NCI-H510A (cell line): ENCODE measurements around the gene TXLNA.
A peak's percentile ranks its signal among the peaks of the same experiment; 100 is the strongest.

Experiments used
- DNase-seq: peaks from one replicate; lab custom pipeline; 2025; lab: John Stamatoyannopoulos, UW

TXLNA gene

DNA sequence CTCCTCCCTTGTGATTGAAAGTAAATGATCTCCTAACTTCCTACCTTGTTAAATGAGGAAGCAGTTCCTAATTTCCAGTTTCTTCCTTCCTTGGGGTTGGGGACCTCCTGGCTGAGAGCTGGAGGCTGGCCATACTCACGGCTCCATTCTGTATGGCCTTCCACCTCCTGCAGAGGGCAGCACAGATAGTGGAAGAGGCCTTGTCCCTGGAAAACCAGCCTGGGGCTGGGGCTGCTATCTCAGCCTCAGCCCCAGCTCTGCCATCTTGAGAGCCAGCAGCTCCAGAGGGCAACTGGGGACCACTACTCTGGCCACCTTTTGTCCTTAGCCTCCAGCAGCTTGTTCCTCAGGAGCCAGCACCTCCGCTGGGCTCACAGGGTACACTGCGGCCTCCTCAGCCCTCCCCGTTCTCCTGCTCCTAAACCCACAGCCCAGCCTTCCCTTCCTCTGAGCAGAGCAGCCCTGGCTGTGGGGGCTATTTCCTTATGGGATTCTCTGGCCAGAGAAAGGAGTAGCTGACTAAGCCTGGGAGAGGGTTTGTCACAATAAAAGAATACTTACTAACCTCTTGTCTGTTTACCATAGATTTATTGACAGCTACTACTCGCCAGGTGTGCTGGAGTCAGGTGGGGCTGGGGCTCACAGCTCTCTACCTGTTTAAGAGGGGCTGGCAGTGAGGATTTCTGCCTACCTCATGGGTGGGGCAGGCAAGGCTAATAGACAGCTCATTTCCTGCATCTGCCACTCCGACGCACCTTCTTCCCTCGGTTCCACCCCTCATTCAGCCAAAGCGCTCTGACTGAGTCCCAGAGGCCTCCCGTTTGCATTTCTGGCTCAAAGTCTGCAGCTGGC is 36.4 kb downstream of the TXLNA start:
- peak; percentile 62 for DNase-seq

DNA sequence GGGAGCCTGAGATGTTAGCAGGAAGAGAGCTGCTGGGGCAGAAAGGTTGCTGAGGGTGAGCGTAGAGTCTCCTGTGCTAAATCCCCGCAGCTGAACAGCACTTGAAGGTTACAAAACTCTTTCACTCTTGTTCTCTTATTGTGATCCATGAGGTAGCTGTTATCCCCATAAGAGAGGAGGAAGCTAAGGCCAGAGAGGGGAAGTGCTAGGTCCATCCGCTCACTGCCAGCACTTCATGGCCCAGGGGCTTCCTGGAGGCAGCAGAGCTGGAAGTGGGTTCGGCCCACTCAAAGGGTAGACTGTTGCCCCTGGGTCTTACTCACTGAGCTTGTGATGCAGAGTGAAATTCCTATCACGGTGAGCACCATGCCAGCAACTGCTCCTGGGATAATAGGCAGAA is 37.1 kb downstream of the TXLNA start:
- DNase-seq: no peak

DNA sequence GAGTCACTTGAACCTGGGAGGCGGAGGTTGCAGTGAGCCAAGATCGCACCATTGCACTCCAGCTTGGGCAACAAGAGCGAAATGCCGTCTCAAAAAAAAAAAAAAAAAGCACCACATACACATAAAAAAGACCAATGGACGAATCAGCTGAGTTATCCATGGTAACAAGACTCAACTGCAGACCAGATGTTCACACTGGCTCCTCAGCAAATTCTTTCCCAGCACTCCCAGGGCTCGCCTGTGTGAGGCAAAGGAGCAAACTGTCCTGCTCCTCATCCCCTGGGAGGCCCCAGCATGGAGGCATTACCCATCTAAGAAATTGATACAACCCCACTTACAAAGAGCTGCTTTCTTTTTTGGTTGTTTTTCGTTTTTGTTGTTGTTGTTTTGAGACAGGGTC is 39.5 kb downstream of the TXLNA start:
- no peak for DNase-seq

DNA sequence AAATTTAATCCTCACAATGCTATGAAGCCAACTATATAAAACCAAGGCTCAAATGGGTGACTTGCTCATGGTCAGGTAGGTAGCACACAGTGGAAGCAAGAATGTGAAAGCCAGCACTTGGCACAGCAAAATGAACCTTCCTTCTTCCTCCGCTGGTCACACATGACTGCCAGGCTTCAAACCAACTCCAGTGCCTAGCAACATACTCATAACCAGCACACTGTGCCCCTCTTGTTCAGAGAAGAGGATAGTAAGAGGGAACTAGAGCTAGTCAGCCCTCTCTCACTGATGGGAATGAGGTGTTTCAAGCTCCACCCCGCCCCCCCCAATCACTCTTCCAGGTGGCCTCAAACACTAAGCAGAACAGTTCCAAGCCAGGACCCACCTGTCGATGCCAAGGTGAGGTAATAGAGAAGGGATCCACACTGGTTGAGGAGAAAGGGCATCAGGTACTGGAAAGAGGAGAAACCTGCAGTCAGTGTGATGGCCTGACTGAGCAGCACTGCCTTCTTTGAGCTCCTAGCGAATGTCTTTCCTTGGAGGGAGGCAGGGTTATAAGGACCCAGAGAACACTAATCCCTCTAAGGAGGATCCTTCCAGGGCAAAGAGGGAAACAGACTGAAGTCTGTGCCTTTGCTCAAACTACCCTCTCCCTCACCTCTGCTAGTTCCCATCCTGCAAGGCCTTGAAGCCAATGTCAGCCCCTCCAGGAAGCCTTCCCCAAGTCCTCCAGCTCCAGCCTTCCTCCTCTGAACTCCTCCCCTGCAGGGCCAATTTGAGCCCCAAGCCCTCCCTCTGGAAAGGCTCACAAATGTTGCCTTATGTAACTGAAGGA is 41.5 kb downstream of the TXLNA start:
- peak; percentile 60 for DNase-seq

DNA sequence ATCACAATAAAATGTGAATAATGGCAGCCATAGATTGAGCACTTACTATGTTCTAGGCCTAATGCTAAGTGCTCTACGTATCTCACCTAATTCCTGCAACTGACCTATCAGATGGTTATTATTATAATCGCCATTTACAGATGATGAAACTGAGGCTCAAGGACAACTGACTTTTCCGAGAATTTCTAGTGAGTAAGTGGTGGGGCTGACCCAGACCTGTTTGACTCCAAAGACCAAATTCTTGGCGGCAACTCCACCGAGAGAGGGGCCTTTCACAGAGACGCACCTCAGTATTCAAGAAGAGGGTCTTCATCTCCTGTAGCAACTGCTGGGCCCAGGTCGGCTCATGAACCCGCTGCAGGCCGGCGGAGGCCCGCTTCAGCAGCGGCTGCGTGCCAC is 42.1 kb downstream of the TXLNA start:
- DNase-seq: no peak

DNA sequence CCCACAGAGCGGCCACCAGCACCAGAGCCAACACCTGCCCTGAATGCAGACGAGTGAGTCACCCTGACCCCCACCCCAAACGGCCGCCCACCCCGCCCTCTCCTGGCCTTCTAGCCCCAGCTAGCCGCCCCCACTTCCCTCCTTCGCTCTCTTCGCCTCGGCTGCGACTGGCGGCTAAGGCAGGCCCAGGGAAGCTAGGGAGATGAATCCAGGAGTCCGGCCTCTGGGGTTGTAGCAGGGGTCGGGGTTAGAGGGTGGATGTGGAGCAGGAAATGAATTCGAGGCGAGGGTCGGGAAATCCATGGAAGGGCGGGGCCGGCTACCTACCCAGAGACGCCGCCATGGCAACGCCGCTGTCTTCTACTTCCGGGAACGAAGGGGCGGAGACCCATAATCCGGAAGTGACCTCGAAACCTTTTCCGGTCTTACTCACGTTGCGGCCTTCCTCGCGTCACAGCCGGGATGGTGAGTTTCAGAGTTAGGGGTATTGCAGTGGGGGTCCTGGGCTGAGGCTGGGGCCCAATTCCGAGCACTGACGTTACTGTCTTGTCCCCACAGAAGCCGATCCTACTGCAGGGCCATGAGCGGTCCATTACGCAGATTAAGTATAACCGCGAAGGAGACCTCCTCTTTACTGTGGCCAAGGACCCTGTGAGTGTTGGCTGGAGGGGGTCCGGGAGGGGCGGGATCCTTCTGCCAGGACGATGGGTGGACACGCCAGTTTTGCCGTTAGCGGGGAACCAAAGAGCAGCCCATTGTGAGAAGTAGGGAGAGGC is 42.7 kb downstream of the TXLNA start, which contains the start of the genes EIF3I and TMEM234:
TSS of gene EIF3I (plus strand) at position 428 of the 776 bp plus-strand sequence. CDS start at position 463, 35 bp downstream.
TSS of gene TMEM234 (minus strand) at position 374 of the 776 bp plus-strand sequence. CDS start at position 343, 31 bp downstream.
- DNase-seq: peak; percentile 84

DNA sequence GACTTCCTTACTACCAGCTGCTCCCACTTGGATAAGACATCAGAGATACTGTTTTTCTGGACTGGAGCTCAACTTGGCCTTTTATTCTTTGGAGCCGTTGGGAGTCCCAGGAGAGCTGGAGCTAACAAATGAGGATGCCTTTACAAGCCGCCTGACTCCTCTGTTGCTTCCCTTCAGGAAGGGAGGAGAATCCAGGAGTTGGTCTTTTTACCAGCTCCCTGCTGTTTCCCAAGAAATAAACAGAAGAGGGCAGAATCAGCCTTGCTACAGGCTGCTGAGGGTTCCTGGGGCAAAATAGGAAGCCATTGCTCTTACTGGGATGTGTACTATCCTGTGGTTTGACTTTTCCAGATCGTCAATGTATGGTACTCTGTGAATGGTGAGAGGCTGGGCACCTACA is 44.2 kb downstream of the TXLNA start:
- no peak for DNase-seq

DNA sequence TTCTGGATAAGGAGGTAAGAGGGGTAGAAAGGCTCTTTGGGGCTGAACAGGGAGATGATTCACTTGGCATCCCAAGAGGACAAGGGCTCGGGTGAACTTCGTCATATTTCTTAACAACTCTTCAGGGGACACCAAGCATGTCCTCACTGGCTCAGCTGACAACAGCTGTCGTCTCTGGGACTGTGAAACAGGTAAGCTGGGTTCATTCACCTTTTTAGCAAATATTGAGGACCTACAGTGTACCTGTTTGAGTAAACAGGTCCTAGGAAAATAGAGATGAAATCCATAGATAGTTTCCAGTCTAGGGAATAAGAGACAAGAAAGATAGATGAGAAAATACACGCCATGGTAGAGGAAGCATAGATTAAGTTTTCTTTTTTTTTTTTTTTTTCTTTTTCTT is 44.8 kb downstream of the TXLNA start:
- DNase-seq: no peak

DNA sequence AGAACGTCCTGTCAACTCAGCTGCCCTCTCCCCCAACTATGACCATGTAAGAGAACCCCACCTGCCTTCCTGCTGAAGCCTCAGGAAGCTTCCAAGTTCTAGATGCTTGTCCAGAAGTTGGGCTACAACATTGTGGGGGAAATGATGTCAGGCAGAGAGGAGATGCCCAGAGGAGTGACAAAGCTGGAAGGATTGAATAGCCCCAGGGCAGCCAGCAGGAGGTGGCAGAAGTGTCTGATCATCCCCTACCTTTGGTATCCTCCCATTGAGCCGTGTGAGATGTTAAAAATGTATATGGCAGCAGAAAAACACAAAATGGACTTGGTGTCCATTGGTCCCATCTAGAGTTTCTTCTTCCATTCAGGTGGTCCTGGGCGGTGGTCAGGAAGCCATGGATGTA is 49.3 kb downstream of the TXLNA start:
- no peak for DNase-seq

DNA sequence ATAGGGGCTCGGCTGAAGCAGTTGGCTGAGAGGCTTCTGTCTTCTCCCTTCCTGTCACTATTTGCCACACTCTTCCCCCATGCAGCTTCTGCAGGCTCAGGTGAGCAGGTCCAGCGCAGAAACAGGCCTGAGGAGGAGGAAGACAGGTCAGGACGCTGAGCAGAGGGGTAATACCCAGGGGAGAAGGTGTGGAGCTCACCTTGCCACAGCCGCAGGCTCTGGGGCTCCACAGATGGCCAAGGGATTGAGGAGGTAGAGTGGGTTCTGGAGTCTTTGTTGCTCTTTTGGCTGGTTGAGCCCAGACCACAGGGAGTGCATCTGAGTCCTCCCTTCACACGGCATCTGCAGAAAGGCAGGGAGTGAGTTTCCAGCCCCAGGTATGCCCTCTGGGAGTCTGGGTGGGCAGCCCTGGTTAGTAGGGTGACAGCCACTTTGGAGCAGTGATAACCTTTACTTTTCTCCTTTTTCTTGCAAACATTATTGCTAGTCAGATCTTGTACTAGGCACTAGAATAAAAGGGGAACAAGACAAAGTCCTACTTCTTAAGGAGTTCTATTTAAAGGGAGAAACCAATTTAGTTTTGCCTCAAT is 52.5 kb downstream of the TXLNA start:
- no peak for DNase-seq

DNA sequence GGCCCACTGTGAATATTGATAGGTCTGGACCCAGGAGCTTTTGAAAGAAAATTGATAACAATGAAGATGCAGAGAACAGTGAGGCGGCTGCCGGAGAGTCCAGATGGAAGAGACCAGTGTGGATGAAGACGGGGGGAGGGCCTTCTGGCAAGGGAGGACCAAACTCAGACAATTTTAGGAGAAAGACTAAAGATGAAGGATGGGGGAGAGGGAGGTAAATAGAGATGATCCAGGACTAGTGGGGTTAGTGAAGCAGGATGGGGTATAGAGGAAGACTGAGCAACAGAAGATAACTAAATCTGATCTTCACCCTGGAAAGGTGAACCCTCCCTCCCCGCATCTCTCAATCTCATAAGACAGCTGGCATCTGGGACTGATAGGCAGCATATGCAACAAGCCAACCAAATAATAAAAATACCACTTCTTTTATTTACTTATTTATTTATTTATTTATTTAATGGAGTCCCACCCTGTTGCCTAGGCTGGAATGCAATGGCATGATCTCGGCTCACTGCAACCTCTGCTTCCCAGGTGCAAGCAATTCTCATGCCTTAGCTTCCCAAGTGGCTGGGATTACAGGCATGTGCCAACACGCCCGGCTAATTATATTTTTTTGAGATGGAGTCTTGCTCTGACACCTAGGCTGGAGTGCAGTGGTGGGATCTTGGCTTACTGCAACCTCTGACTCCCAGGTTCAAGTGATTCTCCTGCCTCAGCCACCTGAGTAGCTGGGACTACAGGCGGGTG is 53.3 kb downstream of the TXLNA start:
- no peak for DNase-seq

DNA sequence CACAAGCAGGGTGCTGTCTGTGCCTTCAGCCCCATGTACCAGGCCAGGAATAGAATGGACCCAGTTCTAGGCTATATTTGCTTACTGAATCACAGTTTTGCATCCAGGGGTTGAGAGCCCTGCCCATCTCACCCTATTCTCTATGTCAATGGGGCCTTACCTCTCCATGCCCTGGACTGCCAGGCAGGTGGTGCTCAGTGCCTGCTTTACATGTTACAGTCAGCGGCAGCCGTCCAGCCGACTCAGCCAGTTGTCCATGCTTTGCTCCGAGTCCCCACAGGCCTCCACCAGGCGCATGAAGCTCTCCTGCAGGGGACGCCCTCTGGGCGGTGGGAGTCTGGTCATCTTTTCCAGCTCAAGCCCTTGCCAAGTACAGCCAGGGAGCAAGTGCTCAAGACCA is 55.3 kb downstream of the TXLNA start:
- DNase-seq: no peak

DNA sequence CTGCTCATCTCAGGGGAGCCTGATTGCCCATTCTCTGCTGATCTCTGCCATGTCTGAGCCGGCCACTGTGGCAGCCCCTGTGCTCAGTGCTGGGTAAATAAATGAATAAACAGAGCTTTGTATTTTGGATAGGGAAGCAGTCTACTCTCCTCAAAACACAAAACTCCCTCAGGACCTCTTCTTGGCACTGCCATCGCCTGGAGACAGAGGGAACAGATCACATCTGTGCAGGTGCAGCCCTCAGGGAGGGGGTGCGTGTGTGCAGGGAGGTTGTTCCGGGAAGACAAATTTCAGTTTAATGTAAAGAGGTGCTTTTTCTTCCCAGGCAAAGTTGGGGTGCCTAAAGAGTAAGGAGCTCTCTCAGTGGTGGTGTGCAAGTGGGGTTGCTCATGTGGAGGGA is 59.9 kb downstream of the TXLNA start:
- no peak for DNase-seq

DNA sequence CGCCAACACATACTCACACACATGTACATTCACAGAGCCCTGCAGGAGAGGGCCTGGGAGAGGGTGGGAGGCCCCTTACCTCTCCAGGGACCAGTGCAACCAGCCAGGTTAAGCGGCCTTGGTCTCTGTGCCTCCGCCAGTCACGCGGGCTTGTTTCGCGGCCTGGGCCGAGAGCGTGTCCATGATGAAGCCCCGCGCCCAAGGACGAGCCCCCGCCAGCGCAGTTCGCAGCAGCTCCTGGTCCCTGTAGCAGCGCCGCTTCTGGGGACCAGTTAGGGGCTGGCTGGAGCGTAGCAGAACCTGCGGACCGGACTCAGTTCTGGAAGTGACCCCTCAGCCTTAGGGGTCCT is 60.3 kb downstream of the TXLNA start:
- DNase-seq: no peak

DNA sequence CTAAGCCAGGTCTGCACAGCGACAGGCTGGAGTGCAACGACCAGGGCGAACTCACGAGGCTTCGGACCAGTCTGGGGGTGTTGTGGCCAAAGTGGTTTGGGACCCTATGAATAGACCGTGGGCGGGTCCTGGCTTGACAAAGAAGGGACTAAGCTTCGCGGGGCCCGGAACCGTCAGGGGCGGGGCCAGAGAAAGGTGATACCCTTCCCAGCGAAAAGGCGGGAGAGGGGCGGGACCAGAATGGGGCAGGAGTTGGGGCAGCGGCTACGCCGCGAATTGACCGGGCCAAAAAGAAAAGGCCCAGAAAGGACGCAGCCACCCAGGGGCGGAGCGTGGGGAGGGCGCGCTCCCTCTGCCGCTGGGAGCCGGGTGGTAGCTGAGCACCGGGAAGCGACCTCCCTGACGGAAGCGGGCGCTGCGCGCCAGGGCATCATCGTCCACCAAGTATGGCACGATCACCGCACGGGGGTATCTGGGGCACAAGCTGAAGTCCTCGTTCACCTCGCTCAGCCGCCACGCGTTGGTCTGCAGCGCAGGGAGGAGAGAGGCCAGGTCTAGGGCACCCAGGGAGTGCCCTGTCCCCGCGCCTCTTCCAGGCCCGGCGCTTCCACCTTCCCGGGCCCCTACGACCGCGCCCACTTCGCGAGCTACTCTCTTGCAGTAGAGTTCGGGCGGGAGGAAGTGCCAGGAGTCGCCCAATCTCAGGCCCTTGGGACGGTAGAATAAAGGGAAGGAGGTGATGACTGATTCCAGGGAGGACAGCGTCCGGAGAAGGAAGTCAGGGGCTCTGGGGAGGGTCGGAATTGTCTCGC is 60.9 kb downstream of the TXLNA start:
- peak; percentile 85 for DNase-seq

DNA sequence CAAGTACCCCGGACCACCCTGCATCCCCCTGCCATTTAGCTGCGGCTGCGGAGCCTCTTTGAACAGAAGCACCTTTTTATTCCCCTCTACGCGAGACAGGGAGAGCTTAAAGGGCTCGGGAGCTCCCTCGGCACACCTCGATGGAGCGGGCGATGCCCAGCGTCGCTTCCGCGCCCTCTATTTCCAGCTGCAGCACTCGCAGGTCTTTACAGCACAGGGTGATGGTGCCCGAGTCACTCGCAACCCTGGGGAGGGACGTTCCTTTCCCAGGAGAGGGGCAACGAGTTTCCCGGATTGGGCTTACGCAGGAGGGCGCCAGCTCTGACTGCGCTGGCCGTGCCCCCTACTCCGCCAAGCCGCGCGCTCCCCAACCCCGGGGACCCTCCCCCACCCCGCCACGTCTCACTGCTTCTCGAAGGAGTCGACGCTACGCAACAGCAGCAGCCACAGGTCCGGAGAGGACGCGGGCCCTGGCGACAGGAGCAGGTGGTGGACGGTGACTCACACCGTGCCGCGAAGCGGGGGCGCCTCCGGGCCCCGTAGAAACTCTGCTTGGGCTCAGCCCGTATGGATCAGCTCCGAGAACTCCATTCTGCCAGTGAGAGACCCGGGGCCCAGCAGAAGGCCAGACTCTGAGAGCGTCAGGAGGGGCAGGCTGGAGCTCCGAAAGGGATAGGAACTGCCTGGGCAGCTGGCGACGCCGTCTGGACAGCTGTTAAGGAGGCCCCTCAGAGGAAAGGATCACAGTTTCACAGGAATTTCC is 61.7 kb downstream of the TXLNA start:
- no peak for DNase-seq

DNA sequence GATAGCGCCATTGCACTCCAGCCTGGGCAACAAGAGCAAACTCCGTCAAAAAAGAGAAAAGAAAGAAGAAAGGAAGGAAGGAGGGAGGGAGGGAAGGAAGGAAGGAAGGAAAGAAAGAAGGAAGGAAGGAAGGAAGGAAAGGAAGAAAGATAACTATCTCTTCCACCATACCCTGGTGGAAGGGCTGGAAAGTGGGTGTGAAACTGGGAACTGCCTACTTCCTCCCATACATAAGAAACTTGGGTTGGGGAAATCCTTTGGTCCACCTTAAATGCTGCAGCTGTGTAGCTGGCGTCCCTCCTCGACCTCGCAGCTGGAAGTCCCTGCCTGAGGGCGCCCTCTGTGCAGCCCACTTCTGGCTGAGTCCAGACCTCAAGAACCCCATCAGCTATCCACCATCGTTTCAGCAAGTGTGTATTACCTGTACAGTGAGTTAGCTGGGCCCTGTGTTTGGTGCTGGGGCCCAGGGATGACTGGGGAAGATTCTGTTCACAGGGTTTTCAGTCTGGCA is 62.9 kb downstream of the TXLNA start:
- DNase-seq: no peak

DNA sequence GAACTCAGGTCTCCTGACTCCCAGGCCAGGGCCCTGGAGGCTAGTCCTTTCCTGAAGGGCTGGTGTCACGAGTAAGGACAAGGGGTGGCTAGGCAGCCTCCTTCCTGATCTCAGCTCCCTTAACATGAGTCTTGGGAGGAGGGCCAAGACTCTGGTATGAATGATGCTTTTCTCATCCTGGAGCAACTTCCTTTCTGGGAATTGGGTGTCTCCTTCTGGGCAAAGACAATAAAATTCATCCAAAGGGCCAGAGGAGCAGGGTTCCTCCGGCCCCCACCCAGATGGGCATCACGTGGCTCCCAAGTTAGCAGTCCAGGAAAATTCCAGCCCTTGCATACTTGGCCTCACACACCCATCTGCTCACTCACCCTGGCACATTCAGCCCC is 67.4 kb downstream of the TXLNA start, which contains the start of gene FAM167B:
TSS of gene FAM167B (plus strand) at position 335 of the 386 bp plus-strand sequence. CDS start 200 bp downstream, outside the sequence.
- DNase-seq: no peak

DNA sequence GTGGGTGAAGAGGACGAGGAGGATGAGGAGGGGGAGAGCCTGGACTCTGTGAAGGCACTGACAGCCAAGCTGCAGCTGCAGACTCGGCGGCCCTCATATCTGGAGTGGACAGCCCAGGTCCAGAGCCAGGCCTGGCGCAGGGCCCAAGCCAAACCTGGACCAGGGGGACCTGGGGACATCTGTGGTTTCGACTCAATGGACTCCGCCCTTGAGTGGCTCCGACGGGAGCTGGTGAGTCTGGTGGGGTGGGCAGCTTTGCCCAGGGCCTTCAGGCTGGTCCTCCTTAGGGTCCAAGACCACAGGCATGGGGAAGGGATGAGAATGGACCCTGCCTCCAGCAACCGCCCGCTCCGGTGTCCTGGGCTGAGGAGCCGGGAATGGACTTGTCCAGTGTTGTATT is 68.0 kb downstream of the TXLNA start:
- no peak for DNase-seq
